ENCODE data around the gene CHTOP.

CHTOP gene, protein sequence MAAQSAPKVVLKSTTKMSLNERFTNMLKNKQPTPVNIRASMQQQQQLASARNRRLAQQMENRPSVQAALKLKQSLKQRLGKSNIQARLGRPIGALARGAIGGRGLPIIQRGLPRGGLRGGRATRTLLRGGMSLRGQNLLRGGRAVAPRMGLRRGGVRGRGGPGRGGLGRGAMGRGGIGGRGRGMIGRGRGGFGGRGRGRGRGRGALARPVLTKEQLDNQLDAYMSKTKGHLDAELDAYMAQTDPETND

DNA sequence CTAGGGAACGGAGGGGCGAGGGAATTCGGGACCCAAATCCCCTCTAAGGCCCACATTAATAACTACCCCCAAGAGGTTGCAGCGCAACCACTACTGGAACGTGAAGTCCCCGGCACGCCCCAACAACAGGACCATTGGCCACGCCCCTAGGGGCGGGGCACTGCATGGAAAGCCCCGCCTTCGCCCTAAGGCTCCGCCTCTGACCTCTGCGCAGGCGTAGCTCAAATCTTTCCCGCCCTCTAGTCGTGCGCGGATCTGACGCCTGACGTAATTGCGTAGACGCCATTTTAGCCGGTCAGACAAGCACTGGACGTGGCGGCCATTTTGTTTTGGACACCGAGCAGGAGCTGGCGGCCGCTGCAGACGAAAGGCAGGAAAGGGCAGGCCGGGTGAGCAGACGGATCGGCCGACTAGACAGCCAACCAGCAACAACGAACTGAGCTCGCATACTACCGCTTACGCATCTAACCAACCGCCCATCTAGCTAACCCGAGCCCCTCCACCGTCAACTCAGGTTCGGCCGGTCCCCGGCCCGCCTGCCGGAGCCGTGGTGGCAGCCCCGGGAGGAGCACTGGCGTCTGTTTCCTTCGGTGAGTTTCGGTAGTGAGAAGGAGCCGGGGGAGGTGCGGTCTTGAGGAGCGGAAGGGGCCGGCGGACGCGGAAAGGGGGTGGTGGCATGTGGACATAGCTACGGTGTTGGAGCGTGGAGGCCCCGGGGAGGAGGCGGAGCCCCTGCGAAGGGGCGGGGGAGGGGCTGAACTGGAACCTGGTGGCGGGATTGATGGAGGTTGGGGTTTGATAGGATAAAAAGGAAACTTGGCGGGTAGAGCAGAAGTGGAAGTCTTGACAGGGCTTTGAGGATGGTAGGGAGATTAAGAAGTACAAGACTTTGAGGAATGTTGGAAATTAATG lies at the start of gene CHTOP:
TSS of gene CHTOP (plus strand) at position 313 of the 912 bp plus-strand sequence. CDS start 2,523 bp downstream, outside the sequence.
- TF ChIP-seq CEBPB (IDR thresholded peaks at IDR 0.05) = no peak
- TF ChIP-seq, protein P1, sequence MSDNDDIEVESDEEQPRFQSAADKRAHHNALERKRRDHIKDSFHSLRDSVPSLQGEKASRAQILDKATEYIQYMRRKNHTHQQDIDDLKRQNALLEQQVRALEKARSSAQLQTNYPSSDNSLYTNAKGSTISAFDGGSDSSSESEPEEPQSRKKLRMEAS (IDR thresholded peaks at IDR 0.05) = peak; percentile 70
- peak; percentile 45; the same call in 1 of the 2 replicates for TF ChIP-seq TCF12 (IDR thresholded peaks at IDR 0.05; ENCODE audit: low read depth)
- TF ChIP-seq, protein P2, sequence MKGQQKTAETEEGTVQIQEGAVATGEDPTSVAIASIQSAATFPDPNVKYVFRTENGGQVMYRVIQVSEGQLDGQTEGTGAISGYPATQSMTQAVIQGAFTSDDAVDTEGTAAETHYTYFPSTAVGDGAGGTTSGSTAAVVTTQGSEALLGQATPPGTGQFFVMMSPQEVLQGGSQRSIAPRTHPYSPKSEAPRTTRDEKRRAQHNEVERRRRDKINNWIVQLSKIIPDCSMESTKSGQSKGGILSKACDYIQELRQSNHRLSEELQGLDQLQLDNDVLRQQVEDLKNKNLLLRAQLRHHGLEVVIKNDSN (IDR thresholded peaks at IDR 0.05) = peak; percentile 28; the same call in 1 of the 2 replicates
- peak; percentile 96 for TF ChIP-seq TAF1 (IDR thresholded peaks at IDR 0.05; ENCODE audit: low read depth)
- TF ChIP-seq EGR1 (IDR thresholded peaks at IDR 0.05) = peak; percentile 89
- no peak; the same call in 1 of the 2 replicates for TF ChIP-seq NFIC (IDR thresholded peaks at IDR 0.05)
- TF ChIP-seq TEAD4 (IDR thresholded peaks at IDR 0.05) = peak; percentile 95
- 0 out of 2 replicates have a peak, but pooled peaks have one; percentile 34 for TF ChIP-seq FOXM1 (IDR thresholded peaks at IDR 0.05; ENCODE audit: borderline replicate concordance, low read depth)
- no peak for TF ChIP-seq RAD21 (IDR thresholded peaks at IDR 0.05; ENCODE audit: low read depth)
- TF ChIP-seq, protein P3, sequence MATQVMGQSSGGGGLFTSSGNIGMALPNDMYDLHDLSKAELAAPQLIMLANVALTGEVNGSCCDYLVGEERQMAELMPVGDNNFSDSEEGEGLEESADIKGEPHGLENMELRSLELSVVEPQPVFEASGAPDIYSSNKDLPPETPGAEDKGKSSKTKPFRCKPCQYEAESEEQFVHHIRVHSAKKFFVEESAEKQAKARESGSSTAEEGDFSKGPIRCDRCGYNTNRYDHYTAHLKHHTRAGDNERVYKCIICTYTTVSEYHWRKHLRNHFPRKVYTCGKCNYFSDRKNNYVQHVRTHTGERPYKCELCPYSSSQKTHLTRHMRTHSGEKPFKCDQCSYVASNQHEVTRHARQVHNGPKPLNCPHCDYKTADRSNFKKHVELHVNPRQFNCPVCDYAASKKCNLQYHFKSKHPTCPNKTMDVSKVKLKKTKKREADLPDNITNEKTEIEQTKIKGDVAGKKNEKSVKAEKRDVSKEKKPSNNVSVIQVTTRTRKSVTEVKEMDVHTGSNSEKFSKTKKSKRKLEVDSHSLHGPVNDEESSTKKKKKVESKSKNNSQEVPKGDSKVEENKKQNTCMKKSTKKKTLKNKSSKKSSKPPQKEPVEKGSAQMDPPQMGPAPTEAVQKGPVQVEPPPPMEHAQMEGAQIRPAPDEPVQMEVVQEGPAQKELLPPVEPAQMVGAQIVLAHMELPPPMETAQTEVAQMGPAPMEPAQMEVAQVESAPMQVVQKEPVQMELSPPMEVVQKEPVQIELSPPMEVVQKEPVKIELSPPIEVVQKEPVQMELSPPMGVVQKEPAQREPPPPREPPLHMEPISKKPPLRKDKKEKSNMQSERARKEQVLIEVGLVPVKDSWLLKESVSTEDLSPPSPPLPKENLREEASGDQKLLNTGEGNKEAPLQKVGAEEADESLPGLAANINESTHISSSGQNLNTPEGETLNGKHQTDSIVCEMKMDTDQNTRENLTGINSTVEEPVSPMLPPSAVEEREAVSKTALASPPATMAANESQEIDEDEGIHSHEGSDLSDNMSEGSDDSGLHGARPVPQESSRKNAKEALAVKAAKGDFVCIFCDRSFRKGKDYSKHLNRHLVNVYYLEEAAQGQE (IDR thresholded peaks at IDR 0.05; ENCODE audit: low read depth) = 0 out of 2 replicates have a peak, but pooled peaks have one; percentile 28
- peak; percentile 76 for TF ChIP-seq CREB1 (IDR thresholded peaks at IDR 0.05; ENCODE audit: low read depth)
- TF ChIP-seq YY1 (IDR thresholded peaks at IDR 0.05; ENCODE audit: low read depth) = peak; percentile 100
- TF ChIP-seq EP300 (IDR thresholded peaks at IDR 0.05; ENCODE audit: borderline replicate concordance) = 0 out of 2 replicates have a peak, but pooled peaks have one; percentile 16
- TF ChIP-seq ZBTB7A (IDR thresholded peaks at IDR 0.05; ENCODE audit: low read depth) = 0 out of 2 replicates have a peak, but pooled peaks have one; percentile 36

DNA sequence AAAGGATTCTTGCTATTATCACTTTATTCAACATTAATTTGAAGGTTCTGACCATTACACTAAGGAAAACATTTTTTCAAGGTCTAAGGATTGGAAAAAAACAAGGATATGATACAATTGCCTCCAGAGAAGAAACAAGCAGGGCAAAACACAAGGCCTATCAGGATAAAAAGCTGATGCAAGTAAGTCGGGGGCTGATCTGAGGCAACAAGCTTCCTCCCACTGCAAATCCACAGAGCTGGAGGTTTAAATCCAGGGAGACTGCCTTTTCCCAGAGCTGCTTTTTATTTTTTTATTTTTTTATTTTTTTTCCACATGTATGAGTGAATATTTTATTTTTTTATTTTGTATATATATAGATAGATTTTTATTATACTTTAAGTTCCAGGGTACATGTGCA lies 48.9 kb upstream of the CHTOP start:
- TF ChIP-seq, protein P3 (IDR thresholded peaks at IDR 0.05; ENCODE audit: low read depth) = no peak
- TF ChIP-seq TEAD4 (IDR thresholded peaks at IDR 0.05) = no peak
- no peak for TF ChIP-seq EGR1 (IDR thresholded peaks at IDR 0.05)
- TF ChIP-seq, protein P2 (IDR thresholded peaks at IDR 0.05) = no peak

DNA sequence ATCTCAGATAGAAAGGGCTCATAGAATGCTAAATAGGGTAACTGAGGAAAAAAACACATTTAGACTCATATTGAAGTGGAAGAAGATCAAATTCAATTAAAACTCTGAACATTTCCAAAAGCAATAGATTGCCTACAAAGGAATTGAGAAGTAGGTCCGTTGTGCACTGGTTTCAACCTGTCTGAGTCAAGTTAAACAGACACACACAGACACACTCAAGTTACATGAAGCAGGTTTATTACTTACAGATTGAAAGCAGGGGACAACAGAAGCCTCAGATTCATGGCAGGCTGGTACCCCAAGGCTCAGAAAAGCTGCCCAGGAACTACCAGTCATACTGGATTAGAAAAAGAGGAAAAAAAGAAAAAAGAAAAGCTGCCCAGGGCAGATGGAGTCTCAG lies 47.5 kb upstream of the CHTOP start:
- TF ChIP-seq, protein P3 (IDR thresholded peaks at IDR 0.05; ENCODE audit: low read depth) = no peak
- TF ChIP-seq CEBPB (IDR thresholded peaks at IDR 0.05) (no peak), EP300 (IDR thresholded peaks at IDR 0.05; ENCODE audit: borderline replicate concordance) (no peak), YY1 (IDR thresholded peaks at IDR 0.05; ENCODE audit: low read depth) (no peak), TAF1 (IDR thresholded peaks at IDR 0.05; ENCODE audit: low read depth) (no peak), NFIC (IDR thresholded peaks at IDR 0.05) (no peak), FOXM1 (IDR thresholded peaks at IDR 0.05; ENCODE audit: borderline replicate concordance, low read depth) (no peak), EGR1 (IDR thresholded peaks at IDR 0.05) (no peak)
- TF ChIP-seq, protein P1 (IDR thresholded peaks at IDR 0.05) = no peak

DNA sequence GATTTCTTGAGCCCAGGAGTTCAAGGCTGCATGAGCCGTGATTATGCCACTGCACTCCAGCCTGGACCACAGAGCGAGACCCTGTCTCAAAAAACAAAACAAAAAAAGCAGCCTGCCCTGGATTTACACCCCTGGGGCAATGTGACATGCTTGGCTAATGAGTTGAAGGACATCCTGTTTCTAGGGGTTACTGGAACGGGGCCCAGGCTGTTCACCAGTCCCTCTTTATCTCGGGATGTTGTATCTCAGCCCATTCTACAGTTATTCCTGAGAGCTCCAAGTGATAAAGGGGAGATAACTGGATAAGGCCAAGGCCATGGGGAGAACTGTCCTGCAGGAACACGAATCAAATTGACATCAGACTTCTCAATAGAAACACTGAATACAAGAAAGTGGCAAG lies 46.6 kb upstream of the CHTOP start:
- no peak for TF ChIP-seq EGR1 (IDR thresholded peaks at IDR 0.05)
- TF ChIP-seq TEAD4 (IDR thresholded peaks at IDR 0.05) = no peak
- no peak for TF ChIP-seq EP300 (IDR thresholded peaks at IDR 0.05; ENCODE audit: borderline replicate concordance)
- no peak for TF ChIP-seq RAD21 (IDR thresholded peaks at IDR 0.05; ENCODE audit: low read depth)
- no peak for TF ChIP-seq CEBPB (IDR thresholded peaks at IDR 0.05)
- TF ChIP-seq TCF12 (IDR thresholded peaks at IDR 0.05; ENCODE audit: low read depth) = no peak
- TF ChIP-seq ZBTB7A (IDR thresholded peaks at IDR 0.05; ENCODE audit: low read depth) = no peak
- TF ChIP-seq, protein P3 (IDR thresholded peaks at IDR 0.05; ENCODE audit: low read depth) = no peak

Measured in Ishikawa (cell line).